Superior temporal gyrus (tissue), 1 donor: Measurements from ENCODE around the gene DPP9.
"Not testable (repeated sequence)": the region's sequence is repeated elsewhere in the genome, so short reads cannot be mapped to it uniquely, and the experiment has no call there.

Source experiments
- DNase-seq: peaks from one replicate; pipeline ENCODE4 v3.0.0-alpha.2; 2016; ENCODE audit errors: extremely low spot score

Gene DPP9

DNA sequence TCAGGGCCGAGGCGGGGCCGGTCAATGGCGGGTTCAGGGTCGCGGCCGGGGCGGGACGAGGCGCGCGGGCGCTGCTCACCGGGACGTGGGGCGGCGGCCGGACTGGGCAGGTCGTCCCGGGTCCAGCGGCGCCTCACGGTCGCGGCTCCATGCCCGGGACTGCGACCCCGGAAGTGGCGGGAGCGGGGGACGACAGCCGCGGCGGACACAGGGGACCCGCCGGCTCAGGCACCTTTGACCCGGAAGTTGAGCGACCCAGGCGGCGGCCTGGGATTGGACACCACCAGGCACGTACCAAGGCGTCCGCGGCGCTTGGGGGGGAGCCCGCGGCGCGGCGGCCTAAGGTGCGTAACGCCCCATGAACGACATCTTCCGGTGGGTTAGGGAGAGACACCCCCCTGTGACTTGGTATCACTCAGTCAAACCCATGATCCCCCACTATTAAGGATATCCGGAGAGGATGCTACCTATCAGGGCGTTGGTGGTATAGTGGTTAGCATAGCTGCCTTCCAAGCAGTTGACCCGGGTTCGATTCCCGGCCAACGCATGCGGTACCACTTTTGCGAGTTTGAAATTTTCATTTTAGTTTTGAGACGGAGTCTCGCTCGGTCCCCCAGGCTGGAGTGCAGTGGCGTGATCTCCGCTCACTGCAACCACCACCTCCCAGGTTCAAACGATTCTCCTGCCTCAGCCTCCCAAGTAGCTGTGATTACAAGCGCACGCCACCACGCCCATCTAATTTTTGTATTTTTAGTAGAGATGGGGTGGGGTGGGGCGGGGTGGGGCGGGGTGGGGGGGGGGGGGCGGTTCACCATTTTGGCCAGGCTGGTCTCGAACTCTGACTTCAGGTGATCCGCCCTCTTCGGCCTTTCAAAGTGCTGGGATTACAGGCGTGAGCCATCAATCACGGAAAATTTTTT lies at the start of gene DPP9:
DPP9 (minus strand) TSS at position 248 of the 920 bp plus-strand sequence. CDS start 3,936 bp downstream, outside the sequence.
- DNase-seq: peak; percentile 100

- no peak for DNase-seq
These were observed 49.5 kb upstream of the DPP9 start for GRCh38 chr19:4773047-4773640.

- DNase-seq: no peak
These were observed 48.9 kb upstream of the DPP9 start for GRCh38 chr19:4772566-4772965.

DNA sequence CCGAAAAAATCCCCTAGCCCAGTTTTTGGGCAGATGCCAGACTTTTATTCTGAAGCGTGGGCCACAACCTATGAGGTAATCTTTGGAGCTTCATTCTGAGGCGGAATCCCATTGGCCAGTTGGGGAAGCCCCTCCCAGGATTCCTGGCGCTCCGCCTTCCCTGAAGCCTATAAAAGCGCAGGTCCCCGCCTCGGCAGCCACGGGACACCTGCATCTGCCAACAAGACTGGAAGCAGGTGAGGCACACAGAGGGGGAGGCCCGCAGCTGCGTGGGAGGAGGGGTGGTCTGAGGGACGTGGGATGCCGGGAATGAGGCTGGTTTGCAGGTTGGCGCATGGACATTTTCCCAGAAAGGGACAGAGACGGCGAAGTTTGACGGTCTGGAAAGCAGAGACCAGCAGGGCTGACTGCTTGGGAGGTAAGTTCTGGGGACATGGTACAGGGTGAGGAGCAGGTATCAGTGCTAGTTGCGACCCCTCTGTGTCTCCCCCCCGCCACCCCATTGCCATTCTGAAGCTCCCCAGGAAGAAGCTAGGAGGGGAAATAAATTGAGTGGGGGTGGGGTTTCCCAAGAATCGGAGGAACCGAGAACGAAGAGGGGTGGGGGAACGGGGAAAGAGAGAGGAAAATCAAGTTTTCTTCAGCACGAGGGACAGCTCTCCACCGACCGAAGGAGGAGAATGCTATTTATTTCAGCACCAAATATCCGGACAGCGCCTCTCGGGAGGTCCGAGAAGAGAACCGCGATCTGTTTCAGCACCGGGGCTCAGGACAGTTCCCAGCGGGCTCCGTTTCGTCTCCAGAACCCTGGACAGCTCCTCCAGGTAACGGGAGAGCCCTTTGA lies 45.5 kb upstream of the DPP9 start:
- peak; percentile 79 for DNase-seq

DNA sequence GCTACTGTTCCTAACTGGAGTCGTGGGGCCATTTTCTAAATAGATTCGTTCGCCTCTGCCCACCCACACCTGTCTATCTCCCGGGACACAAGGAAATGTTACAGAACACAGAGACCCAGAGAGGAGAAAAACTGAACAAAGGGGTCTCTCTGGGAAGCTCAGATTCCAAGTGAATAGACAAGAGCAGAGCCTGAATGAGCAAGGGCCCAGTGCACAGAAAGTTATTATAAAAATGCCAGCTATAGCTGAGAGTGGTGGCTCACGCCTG lies 40.7 kb upstream of the DPP9 start:
- DNase-seq: no peak

GRCh38 chr19:4763021-4763420 lies 39.4 kb upstream of the DPP9 start:
- no peak for DNase-seq

GRCh38 chr19:4760285-4760650 lies 36.6 kb upstream of the DPP9 start:
- no peak for DNase-seq

GRCh38 chr19:4759388-4760284 lies 36.0 kb upstream of the DPP9 start:
- DNase-seq: peak; percentile 91

- DNase-seq: no peak
These were observed 35.0 kb upstream of the DPP9 start for GRCh38 chr19:4758659-4759058.

DNA sequence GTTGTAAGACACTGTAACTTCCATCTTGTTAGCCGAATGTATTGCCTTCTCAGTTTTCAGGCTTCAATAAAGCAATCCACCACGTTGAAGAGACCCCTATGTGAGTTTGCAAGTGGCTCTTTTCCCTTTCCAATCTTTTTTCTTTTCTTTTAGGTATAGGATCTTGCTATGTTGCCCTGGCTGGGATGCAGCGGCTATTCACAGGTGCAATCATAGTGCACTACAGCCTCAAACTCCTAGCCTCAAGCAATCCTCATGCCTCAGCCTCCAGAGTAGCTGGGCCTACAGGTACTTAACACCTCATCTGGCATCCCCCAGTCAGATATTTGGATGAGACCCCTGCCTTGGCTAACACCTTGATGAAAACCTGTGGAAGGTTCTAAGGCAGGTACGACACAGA lies 34.4 kb upstream of the DPP9 start:
- no peak for DNase-seq

GRCh38 chr19:4755459-4755858 lies 31.8 kb upstream of the DPP9 start:
- no peak for DNase-seq

DNA sequence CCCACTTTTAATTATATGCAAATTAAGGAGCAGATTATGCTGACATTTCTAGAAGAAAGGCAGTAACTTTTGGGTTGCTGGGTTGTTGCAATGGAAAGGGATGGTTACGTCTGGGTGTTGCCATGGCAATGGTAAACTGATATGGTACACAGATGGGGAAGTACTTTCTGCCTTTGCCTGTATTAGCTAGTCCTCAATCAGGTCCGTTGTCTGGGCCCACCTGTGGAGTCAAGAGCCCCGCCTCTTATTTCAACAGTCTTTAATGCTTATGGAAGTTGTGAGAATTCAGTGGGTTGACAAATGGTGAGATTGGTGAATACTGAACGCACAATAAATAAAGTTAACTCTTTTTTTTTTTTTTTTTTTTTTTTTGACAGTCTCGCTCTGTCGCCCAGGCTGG lies 30.6 kb upstream of the DPP9 start:
- no peak for DNase-seq

DNA sequence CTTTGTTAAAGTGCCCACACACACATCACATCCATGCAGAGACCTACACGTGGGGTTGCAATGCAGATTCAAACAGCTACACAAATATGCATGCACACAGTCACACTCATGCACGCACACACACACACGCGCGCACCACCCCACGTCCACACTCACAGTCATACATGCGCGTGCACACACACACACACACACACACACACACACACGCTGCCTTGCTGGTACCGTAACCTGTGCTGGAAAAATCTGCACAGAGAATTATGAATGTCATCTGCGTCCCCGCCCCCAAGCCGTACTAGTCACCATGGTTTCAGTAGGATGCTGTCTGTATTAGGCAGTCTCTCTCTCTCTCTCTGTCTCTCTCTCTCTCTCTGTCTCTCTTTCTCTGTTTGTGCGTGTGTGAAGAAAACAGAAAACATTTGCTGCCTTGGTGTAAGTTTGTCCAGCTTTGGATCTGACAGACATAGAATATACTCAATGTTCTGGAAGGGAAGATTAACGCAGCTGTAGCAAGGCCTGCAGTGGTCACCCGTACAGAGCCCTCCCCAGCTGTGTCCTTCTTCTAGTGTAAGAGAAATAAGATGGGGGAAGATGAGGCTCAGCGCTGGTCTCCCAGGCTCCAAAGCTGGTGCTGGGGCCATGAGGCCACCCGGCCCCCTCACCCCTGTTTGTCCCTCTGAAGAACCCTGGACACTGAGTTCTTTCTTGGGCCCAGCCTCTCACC lies 26.4 kb upstream of the DPP9 start:
- DNase-seq: peak; percentile 35

DNA sequence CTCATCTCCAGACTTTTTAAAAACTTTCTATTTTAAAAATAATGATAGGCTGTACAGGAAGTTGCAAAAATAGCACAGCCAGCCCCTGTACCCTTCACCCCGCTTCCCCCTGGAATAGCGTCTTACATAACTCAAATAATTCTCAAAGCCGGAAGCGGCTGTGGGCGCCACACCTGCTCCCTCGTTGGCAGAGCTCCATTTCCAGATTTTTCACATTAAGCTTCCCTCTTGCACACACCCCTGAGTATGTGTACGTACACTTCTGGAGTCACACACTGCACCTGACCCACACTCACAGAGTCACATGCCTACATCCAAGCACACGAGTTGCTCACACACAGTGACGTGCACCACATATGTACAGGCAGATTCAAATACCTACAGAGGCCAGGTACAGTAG lies 24.9 kb upstream of the DPP9 start:
- DNase-seq: peak; percentile 34

GRCh38 chr19:4748185-4748584 lies 24.5 kb upstream of the DPP9 start:
- DNase-seq: no peak

DNA sequence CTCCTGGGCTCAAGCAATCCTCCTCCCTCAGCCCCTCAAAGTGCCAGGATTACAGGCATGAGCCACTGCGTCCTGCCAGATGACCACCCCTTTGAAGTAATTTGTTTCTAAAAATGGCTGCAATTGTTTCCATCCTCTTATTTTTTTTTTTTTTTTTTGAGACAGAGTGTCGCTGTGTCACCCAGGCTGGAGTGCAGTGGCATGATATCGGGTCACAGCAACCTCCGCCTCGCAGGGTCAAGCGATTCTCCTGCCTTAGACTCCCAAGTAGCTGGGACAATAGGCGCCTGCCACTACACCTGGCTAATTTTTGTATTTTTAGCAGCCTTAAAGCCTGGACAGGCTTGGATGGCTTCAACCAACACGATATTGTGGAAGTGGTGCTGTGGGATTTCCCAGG lies 22.3 kb upstream of the DPP9 start:
- no peak for DNase-seq

DNA sequence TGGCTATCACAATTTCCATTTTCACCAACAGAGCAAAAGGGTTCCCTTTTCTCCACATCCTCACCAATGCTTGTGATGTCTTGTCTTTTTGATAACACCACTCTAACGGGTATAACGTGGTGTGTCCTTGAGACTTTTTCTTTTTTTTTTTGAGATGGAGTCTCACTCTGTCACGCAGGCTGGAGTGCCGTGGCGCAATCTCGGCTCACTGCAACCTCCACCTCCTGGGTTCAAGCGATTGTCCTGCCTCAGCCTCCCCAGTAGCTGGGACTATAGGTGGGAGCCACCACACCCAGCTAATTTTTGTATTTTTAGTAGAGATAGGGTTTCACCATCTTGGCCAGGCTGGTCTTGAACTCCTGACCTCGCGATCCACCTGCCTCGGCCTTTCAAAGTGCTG lies 21.5 kb upstream of the DPP9 start:
- not testable (repeated sequence) for DNase-seq

DNA sequence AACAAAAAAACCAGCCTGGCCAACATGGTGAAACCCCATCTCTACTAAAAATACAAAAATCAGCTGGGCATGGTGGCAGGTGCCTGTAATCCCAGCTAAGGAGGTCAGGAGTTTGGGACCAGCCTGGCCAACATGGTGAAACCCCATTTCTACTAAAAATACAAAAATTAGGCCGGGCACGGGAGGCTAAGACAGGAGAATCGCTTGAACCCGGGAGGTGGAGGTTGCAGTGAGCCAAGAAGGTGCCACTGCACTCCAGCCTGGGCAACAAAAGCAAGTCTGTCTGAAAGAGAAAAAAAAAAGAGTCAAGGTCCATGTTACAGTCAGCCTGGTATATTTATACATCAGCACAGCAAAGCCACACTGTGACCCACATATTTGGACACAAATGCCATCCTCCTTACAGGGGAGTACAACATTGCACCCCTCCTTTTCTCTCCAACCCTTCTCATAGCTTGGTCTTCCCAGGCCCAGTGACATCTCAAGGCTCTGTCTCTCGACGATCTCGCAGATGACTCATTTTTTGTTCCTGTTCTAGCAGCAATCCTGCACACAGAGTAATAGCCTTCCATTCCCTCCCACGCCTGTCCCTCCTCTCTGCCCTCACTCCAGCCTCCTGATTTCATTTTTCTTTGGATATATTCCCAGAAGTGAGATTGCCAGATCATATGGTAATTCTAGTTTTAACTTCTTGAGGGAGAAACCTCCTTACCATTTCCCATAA lies 21.0 kb upstream of the DPP9 start:
- peak; percentile 79 for DNase-seq

- no peak for DNase-seq
These were observed 19.3 kb upstream of the DPP9 start for GRCh38 chr19:4742723-4743646.
